ENCODE data around the gene LACTBL1. TPM values are rescaled to one million over a fixed set of nuclear protein-coding genes. Genes with fewer than 3 reads are reported as not detected.
"Not testable (repeated sequence)": the region's sequence is repeated elsewhere in the genome, so short reads cannot be mapped to it uniquely, and the experiment has no call there.

Gene LACTBL1
- total RNA-seq, 1 donor from 2014 or later: not detected

DNA sequence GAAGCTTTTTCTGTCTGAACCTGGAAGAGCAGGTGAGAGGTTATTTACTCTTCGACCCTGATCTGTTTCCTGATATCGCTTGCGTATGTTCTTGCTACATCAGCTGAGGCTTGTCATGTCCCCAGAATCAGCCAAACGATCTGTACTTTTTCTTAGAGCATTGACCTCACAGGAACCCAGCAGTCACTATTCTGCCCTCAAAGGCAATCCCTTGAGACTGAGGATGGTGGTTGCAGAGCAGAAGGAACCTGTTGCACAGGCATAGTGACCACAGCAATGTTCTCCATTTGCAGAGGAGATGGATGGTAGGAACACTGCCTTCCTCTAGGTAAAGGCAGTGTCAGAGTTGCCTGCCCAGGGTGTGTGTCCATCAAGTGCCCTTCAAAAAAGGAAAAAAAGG is 11.3 kb upstream of the LACTBL1 start:
- intact Hi-C loops (cut with DNase I): no loop called here

DNA sequence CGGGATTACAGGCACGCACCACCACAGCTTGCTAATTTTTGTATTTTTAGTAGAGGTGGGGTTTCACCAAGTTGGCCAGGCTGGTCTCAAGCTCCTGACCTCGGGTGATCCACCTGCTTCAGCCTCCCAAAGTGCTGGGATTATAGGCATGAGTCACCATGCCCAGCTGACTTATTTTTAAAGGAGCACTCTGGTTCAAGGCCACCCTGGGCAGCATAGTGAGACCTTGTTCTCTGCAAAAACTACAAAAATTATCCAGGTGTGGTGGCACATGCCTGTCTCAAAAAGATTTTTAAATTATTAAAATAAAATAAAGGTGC is 7.8 kb upstream of the LACTBL1 start:
- DNase-seq (ENCODE audit: low spot score); intact Hi-C loops (cut with DNase I): not testable (repeated sequence)

More for the DNA sequence above, 11.3 kb upstream of the LACTBL1 start:
- DNase-seq (ENCODE audit: low spot score): no peak

DNA sequence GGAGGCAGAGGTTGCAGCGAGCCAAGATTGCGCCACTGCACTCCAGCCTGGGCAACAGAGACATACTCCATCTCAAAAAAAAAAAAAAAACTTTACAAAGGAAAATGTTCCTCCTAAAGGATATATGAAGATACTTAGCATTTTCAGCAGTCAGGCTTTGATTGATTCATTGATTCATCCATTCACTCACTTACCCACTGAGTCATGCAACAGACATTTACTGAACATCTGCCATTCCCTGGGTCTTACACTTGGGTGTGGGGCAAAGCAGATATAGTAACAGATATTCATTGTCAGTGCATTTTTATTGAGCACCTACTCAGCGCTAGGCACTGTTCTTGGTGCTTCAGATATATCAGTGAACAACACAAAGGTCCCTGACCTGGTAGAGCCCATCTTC is 5.6 kb upstream of the LACTBL1 start:
- intact Hi-C loops (cut with DNase I): loop anchor here (5.0 to 10.0 kb wide), 2 partner anchors 107 to 299 kb away; no protein-coding TSS in a partner anchor
- no peak for DNase-seq (ENCODE audit: low spot score)

DNA sequence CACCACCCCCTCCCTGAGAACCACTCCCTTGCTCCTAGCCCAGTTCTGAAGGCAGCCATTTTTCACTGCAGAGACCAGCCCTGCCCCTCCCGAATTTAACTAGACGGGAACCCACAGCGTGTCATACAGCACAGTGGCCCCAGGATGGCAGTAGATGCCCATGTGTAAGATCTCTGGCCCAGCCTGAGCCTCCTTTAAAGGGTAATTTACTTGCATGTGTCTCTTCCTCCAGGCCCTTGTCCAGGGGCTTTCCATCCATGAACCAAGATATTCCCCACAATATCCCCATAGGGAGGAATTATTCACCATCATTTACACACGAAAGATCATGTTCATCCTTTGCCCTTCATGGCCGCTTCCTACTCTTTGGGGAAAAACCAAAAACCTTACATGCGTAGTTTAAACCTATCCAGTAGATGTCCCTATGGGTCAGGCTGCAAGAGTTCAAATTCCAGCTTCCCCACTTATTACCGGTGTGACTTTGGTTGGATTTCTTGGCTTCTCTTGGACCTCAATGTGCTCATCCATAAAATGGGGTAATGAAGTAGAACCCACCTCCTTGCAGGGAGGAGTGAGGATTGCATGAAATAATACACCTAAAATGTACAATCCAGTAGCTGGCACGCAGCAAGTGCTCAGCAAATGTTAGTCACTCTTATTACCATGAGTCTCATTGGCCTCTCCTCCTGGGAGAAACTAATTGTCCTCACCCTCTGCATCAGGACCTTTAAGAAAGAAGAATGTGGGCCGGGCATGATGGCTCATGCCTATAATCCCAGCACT is 4.0 kb upstream of the LACTBL1 start:
- no peak for DNase-seq (ENCODE audit: low spot score)
- intact Hi-C loops (cut with DNase I): loop anchor here (2.0 to 10.0 kb wide), 3 partner anchors 108 to 301 kb away; no protein-coding TSS in a partner anchor

DNA sequence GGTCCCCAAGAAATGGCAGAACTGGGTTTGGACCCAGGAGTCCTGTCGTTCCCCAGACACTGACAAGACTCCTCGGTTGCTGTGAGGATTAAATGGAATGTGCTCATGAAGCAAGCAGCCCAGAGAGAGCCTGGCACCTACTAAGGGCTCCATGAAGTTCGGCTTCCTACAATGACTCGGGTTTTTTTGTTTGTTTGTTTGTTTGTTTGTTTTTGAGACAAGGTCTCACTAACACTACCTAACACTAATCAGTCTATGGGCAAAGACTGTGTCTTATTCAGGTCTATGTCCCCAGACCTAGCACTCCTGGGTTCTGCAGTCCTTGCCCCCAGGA is 3.4 kb upstream of the LACTBL1 start:
- intact Hi-C loops (cut with DNase I): loop anchor here (2.0 to 10.0 kb wide), 3 partner anchors 109 to 301 kb away; no protein-coding TSS in a partner anchor
- no peak for DNase-seq (ENCODE audit: low spot score)

DNA sequence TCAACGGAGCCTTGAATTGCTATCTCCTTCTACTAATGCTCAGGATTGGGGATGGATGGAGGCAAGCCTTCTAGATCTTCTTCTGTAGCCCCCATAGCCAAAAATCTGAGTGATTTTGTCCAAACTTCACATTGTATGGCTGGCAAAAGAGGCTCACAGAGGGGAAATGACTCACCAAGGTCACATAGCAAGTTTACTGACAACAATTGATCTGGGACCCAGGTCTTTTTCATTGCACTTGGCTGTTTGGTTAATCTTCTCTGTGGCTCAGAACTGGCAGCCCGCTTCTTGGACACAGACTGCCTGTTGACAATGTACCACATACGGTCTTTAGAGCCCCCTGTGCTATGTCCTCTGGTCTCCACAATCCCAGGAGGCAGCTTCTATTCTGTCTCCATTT is 3.0 kb upstream of the LACTBL1 start:
- no peak for DNase-seq (ENCODE audit: low spot score)
- intact Hi-C loops (cut with DNase I): loop anchor here (2.0 to 10.0 kb wide), 3 partner anchors 109 to 302 kb away; no protein-coding TSS in a partner anchor

DNA sequence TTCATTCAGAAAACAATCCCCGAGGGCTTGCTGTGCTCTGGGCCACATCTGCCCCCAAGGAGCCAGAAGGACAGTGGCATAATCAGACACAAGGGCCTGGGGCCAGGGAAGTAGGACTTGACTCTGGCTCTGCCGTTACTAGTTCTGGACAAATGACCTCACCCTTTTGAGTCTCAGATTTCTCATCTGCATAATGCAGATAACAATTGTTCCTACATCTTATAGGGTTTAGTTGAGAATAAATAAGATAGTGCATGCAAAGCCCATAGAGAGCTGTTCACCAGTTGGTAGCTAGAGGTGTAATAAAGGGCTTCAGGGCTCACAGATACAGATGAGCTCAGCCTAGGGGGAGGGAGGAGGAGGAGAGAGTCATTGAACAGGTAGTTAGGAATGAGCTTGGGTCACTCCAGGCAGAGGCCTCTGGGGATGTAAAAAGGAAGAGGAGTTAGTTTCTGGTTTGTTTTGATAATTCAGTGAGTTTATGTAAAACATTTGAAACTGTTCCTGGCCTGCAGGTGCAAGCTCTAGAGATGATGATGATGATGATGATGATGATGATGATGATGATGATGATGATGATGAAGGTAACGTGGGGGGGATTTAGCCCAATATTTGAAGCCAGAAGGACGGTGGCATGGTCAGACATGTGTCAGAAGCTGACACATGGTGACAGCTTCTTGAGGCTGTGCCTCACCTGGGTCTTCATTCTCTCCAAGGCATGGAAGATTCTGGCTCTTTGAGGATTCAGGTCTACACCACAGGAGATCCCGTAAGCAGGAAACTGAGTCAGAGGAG is 858 bp downstream of the LACTBL1 start:
- DNase-seq (ENCODE audit: low spot score): no peak
- intact Hi-C loops (cut with DNase I): loop anchor here (10.0 kb wide), 1 partner anchor 113 kb away; no protein-coding TSS in a partner anchor

DNA sequence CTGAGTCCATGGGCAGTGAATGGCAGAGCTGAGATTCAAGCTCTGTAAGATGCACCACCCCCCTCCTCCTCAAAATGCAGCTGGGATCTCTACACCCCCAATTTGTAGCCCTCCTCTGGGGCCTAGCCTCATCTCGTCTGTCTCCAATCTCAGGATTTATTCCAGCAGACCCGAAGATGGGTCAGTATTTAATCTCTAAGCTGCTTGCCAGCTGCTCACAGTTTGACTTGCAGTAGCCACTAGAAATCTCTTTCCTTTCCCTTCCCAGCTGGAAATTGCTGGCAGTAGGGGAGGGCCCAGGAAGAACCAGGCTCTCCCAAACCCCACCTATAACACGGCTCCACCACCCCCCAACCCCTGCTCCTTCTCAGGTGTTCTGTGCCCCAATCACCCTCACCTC is 1.5 kb downstream of the LACTBL1 start:
- no peak for DNase-seq (ENCODE audit: low spot score)
- intact Hi-C loops (cut with DNase I): loop anchor here (10.0 kb wide), 1 partner anchor 114 kb away; no protein-coding TSS in a partner anchor

DNA sequence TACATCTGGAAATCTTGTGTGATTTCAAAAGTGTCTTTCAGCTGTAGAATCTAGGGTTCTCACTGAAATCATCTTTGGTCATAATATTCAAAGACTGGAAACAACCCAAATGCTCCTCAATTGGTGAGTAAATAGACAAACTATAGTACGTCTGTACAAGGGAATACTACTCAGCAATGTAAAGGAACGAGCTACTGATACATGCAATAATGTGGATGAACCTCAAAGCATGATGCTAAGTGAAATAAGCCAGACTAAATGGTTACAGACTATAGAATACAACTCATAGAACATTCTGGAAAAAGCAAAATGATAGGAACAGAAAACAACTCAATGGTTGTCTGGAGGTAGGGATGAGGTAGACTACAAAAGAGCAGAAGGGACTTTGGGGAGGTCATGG is 2.6 kb downstream of the LACTBL1 start:
- intact Hi-C loops (cut with DNase I): loop anchor here (10.0 kb wide), 1 partner anchor 115 kb away; no protein-coding TSS in a partner anchor
- no peak for DNase-seq (ENCODE audit: low spot score)

DNA sequence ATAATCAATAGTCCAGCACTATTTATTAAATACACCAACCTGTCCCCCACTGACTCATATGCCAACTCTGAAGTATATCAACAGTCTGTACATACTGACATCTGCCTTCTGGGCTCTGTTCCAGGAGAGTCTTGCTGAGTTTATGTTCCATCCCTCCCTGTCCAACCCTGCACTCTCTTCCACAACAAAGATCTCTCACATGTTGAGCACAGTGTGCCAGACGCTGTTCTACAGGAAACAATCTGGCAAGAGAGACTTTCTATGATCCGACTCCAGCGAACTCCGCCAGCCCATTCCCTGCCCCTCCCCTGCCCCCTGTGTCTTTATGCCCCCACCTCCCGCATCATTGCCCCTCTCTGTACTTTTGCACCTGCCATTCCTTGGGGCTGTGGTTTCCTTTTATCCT is 3.4 kb downstream of the LACTBL1 start:
- DNase-seq (ENCODE audit: low spot score): no peak
- intact Hi-C loops (cut with DNase I): no loop called here

DNA sequence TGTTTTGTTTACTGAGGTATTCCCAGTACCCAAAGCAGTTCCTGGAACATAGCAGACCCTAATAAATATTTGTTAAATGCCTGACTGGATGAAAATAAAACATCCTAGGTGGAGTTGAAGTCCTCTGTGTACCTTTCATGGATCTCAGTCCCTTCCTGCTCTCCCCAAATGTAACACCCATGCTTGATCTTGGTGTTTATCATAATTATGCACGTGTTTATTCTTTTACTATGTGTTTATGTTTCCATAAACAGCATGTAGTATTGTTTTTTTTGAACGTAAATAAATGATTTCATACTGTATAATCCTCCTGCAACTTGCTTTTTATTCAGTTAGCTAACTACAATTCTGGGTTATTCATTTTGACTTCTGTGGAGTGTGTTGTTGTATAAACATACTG is 4.8 kb downstream of the LACTBL1 start:
- intact Hi-C loops (cut with DNase I): no loop called here
- DNase-seq (ENCODE audit: low spot score): no peak

DNA sequence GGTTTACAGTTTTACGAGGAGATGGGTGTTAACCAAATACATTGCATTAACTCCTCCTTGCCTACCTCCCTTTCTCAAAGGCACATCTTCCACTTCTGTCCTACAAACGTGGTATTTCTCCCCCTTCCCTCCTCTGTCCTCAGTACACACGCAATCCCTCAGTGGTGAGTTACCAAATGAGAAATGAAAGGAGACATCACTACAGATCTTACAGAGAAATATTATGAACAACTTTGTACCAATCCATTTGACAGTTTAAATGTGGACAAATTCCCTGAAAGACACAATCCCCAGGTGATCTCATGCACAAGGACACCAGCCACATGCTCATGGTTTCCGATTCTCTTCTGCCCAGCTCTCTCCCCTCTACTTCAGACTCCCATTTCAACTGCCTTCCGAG is 6.4 kb downstream of the LACTBL1 start:
- intact Hi-C loops (cut with DNase I): no loop called here
- DNase-seq (ENCODE audit: low spot score): no peak

DNA sequence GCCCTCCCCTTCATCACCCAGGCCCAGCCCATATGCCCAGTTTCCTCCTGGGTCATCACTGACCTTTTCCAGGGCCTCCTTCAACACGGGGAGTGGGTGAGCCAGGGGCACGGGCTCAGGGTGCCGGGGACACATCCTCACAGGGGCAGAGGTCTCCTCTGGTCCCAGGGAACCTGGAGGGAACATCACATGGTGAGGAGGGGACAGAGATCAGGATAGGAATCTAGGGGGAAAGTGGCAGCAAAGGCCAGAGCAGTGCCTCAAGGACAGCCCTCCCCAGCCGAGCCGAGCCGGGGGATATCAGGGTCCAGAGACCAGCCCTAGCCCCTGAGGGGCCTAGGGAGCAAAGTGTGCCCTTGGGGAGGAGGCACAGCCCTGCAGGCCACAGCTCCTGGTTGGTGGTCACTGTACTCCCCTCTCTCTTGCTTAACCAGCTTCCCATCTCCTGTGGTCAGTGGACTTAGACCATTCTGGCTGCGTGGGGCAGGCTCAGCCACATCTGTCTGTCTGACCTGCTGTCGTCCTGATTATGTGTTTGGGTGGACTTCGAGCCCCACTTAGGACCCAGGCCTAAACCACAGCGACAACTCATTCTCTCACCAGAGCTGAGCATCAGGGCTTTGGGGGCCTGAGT is 9.5 kb downstream of the LACTBL1 start:
- DNase-seq (ENCODE audit: low spot score): peak; percentile 46
- intact Hi-C loops (cut with DNase I): no loop called here

DNA sequence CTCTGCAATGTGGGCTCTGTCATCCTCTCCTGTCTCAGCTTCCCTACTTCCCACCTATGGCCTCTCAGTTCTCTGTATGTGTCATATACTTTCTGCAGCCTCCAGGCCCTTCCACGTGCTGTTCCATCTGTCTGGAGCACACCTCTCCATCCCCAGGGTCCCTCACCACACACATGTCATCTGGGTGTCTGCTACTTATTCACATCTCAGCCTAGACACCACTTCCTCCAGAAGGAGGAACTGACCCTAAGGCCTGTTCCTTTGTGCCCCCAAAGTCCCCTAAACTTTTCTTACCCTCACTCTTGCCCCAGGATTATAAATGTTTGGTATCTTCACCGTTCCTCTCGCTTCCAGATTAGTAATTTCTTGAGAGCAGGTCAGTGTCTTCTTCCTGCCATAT is 10.1 kb downstream of the LACTBL1 start:
- no peak for DNase-seq (ENCODE audit: low spot score)
- intact Hi-C loops (cut with DNase I): no loop called here

DNA sequence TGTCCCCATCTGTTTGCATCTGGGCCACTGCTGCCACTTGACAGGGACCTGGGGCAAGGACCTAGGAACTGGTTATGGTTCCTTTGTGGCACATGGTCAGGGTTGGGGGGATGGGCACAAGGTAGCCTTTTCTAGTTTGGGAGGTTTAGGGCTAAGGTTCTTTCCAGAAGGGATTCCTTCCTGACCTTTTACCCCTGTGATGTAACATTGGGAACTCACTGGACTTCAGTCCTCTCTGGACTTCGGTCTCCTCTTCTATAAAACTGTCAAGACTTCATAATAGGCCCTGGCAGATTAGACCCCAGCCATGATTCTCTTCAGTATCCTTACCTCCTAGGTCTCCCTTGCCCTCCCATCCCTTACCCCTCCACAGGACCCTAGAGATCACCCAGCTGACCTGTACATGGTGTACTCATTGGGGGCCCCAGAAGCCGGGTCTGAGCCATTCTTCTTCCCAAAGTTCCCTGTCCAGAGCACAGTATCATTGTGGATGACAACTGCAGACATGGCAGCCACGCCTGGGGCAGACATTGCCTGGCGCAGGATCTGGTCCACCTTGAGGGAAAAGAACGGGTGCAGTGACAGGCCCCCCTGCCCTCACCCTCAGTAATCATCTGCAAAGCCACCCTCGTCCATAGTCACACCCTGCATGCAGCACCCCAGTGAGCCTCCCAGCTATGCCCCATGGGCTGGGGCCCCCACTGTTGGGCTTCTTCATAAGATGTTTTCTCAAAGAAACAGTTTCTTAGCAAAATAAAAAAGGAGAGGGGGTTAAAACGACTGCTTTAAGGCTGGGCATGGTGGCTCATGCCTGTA is 12.9 kb downstream of the LACTBL1 start:
- intact Hi-C loops (cut with DNase I): no loop called here
- peak; percentile 57 for DNase-seq (ENCODE audit: low spot score)

DNA sequence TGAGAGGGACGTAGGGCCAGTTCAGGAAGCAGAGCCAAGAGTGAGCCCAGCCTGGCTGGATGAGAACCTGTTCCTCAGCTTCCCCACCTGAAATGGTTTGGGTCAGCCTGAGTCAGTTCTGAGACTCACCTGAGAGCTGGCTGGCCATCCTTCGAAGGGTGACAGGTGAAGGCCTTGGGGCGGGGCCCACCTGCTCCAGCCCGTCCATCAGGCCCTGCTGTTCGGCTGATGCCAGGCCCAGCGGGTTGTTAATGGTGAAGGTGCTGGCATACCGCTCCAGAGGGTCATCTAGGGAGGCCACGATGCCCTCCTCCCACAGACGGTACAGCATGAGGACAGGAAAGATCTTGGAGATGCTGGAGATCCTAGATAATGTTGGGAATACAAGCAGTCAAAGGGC is 14.1 kb downstream of the LACTBL1 start:
- peak; percentile 65 for DNase-seq (ENCODE audit: low spot score)
- intact Hi-C loops (cut with DNase I): no loop called here

DNA sequence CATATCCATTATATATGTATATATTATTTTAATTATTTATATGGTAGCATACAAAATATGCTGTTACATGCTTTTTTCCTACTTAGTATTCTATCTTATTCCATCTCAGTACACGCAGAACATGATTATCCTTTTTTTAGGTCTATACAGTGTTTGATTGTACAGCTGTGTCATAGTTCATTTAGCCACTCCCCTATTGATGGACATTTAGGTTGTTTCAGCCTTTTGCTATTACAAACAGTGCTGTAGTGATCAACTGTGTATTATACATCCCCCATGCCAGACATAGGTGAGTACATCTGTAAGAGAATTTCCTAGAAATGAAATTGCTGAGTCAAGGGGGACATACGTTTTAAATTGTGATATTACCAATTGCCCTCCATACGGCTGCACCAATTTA is 15.6 kb downstream of the LACTBL1 start:
- no peak for DNase-seq (ENCODE audit: low spot score)
- intact Hi-C loops (cut with DNase I): no loop called here

DNA sequence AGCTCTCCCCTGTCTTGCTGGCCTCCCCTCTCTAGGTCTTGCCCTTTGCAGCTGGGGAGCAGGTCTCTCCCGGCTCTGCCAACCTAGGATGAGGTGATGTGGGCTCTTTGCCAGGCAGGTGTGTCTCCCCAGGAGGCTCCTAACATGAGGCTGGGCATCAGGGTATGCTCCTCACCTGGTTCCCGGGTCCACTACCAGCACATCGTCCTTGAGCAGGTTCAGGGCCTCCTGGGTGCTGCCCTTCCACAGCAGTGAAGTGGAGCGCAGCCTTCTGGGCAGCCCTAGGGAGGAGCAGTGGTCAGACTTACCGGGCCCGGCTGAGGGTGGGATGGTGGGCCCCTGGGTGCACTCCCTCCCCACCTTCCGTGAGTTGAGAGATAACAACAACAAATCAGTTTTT is 17.5 kb downstream of the LACTBL1 start:
- intact Hi-C loops (cut with DNase I): no loop called here
- peak; percentile 46 for DNase-seq (ENCODE audit: low spot score)

DNA sequence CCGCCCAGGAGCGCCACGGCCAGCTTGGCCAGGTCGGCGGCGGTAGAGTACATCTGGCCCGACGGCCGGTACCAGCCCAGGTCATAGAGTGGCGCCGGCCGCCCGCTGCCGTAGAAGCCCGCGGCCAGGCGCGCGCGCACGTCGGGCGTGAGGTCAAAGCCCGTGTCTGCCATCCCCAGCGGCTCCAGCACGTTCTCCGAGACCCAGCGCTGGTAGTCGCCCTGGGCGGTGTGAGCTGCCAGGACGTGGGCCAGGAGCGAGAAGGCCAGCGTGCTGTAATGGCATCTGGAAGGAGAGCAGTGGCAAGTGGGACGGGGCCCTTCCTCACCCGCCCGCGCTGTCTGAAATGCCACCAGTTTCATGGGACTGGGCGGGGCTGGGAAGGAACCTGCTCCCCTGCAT is 18.9 kb downstream of the LACTBL1 start:
- peak; percentile 46 for DNase-seq (ENCODE audit: low spot score)
- intact Hi-C loops (cut with DNase I): no loop called here

Data from cardiac septum (tissue), 1 donor.